Mucosa of gallbladder (tissue), 1 donor: ENCODE data around the gene ECI1. TPM values are rescaled to one million over a fixed set of nuclear protein-coding genes. Genes with fewer than 3 reads are reported as not detected.
"Not testable (repeated sequence)": the region's sequence is repeated elsewhere in the genome, so short reads cannot be mapped to it uniquely, and the experiment has no call there.

ENCODE experiments used
- DNase-seq: peaks from one replicate; pipeline ENCODE4 v3.0.0-alpha.2; 2020; ENCODE audit warnings: low spot score
- total RNA-seq: library from RNA; stranded (reverse); gene quantifications from one replicate; pipeline ENCODE4 v1.2.1, GENCODE V29; 2021
- donor health status: DM: no; HTN: no; CAD: no.

The ECI1 gene
- total RNA-seq, 1 donor from 2014 or later: 69.9 TPM

DNA sequence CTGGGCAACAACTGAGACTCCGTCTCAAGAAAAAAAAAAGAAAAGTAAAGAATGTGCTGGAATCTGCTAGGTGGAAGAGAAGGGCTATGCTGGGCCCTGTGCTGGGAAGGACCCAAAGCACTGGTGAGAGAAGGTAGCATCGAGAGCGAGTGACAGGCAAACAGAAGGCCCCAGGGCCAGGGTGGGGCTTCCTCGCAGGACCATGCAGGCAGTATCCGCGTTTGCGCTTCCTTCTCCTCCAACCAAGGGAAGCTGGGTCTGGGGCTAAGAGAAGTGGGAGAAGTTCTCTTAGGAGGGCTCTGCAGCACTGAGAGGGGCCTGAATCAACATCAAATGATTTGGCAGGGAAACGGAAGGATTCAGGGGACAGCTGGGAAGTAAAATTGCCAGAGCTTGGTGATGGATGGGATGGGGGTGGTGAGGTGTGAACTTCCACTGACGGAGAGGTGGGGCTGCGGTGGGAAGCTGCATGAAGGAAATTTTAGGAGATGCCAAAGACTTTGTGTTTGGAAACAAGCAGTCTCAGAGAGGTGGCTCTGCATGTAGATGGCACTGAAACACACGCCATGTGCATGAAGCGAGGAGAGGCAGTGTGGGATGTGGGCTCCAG is 5.2 kb upstream of the ECI1 start:
- DNase-seq: no peak

DNA sequence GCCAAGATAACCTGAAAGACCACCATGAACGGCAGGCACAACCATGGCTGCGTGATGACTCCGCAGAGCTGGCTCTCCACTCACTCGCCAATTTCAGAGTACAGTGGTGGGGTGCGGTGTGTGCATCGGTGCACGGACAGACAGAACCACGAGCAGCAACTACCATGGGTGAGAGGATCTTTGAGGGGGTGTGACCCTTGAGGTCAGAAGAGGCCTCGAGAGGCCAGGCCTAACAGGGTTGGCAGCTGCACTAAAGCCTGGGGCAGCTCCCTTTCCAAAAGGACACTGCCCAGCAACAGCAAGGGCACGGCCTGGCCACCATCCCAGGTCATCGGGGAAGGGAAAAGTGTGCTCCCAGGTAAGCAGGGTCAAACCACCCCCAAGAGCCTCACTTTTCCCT is 1.9 kb upstream of the ECI1 start:
- DNase-seq: no peak

DNA sequence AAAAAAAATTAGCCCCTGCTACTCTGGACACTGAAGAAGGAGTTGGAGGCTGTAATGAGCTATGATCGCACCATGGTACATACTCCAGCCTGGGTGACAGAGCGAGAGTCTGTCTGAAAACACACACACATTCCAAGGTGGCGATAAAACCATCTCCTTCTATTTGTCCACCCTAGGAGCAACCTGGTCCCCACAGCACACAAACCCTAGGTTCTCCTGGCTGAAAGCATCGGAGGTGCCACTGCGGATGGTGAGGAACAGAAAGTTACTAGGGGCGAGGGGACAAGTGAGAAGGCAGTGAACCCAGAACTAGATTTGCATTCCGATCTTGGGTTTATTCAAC is 1.4 kb upstream of the ECI1 start:
- DNase-seq: no peak

DNA sequence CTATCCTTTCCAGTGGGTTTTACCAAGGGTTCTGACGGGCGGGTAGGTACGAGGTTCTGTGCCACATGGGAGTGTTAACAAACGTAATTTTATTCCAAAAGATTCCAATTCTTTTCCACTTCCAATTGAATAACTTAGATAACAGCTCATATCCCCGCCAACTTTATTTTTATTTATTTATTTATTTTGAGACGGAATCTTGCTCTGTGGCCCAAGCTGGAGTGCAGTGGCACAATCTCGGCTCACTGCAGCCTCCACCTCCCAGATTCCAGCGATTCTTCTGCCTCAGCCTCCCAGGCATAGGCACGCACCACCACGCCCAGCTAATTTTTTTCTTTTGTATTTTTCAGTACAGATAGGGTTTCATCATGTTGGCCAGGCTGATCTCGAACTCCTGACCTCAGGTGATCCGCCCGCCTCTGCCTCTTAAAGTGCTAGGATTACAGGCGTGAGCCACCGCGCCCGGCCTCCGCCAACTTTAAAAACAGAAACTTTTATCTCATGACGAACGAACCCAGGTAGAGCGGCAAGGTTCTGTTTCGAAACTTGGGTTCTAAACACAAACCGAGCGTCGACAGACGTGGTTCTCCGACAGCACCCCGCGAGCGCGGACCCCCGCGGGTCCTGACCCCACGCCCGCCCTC is 613 bp downstream of the ECI1 start:
- DNase-seq: no peak

DNA sequence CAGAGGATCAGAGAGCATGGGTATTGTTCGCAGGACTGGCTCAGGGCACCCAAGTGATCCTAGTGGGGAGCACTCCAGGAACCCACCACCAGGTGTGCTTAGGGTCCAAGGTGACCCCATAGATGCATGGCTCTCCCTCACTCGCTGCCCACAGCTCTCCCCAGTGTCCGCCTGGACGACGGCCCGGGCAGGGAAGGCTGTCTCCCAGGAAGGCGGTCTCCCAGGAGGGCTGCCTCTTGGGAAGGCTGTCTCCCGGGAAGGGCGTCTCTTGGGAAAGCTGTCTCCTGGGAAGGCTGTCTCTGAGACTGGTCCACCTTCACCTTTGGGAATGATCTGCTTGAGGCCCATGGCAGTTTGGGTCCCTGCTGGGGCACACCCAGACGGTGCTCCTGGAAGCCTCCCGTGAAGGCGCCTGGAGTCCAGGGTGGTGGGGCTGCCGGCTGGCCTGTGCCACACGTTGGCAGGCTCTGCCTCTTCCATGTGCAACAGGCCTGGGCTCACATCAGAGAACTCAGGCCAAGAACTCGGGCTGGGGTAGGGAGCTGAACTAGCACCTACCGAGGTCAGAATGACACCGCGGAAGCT is 5.0 kb downstream of the ECI1 start:
- no peak for DNase-seq

DNA sequence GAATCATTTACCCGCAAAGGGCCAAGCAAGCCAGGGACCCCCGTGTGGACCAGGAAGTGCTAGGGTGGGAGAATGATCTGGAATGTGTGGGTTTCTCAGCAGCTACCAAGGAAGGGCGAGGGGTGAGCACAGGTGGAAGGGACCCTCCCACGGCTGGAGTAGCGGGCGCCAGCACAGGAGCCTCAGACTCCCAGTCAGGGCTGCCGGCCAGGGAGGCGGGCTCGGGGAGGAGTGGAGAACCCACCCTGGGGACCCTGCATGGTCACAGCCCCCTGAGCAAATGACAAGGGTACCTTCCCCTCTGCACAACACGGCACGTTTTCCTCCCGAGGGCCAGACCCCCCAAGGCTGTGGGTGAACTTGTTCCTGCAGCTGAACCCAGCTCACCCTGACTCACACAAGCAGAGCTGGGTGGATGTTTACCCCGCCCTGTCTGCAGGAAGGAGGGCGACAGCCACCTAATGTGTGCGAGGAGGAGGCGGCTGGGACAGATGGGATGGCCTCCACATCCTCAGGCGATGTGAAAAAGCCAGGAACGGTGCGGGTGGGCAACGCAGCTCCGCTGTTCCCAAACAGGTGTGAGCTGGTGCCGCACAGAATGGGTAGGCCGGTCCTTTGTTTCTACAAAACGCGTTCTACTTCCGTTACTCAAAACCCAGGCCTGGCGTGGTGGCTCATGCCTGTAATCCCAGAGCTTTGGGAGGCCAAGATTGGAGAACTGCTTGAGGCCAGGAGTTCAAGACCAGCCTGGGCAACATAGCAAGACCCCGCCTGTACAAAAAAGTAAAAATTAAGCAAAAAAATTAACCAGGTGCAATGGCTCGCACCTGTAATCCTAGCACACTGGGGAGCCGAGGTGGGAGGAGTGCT is 6.2 kb downstream of the ECI1 start:
- no peak for DNase-seq

DNA sequence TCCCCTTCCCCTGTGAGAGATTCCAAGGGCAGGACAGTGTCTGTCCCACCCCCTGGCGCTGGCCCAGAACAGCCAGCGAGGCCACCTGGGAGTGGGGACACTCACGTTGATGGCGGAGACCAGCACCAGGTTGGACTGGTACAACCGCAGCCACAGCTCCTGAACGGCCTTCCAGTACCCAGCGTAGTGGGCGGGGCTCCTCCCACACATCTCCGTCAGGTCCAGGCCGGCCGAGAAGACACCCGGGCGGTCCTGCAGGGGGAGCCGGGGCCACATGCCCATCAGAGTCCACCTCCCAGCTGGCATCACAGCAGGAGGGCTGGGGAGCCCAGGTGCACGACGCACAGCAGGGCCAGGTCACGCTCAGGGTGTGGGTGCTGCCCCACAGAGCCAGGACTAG is 7.1 kb downstream of the ECI1 start:
- DNase-seq: no peak

DNA sequence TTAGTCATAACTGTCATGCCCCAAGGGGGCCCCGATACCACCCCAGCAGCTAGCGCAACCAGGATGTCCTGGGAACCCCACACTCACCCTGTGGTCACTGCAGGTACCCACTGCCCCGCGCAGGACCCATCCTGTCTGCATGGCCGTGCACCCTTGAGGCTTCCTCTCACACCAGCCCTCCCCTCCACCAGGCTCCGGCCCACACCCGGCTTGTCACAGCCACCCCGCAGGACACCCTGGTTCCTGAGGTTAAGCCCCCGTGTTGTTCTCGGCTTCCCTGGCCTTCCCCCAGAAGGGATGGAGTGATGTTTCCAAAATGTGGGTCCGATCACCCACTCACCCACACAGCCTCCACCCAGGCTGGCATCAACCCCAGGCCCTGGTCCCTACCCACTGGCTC is 7.6 kb downstream of the ECI1 start:
- DNase-seq: no peak

DNA sequence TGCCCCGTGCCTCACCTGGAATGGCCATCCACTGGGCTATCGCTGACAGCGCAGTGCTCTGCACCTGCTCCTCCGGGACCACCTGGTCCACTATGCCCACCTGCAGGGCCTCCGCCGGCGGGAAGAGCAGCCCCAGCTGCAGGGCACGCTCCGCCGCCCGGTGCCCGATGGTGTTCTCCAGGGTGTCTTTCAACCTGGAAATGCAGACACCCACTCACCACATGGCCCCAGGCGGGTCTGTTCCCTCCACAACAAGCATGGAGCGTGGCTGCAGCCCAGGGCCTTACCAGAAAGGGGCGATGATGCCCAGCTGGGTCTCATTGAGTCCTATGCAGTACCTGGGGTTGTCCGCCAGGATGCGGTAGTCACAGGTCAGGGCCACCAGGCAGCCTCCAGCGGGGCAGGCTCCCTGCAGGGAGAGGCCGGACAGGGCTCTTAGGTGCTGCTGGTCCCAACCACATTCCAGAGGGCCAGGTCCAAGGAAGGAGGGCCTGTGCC is 8.3 kb downstream of the ECI1 start:
- DNase-seq: no peak

DNA sequence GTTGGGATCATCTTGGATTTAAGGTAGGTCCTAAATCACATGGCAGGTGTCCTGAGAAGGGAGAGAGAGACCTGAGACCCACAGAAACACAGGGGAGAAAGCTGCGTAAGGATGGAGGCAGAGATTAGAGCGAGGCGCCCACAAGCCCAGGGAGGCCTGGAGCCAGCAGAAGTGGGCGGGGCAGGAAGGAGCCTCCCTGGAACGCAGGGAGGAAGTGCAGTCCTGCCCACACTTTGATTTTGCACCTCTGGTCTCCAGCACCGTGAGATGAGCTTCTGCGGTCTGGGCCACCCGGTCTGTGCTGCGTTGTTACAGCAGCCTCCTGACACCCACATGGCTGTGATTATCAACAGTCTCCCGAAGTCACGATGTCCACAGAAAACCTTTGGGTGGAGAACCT is 8.8 kb downstream of the ECI1 start:
- DNase-seq: no peak

DNA sequence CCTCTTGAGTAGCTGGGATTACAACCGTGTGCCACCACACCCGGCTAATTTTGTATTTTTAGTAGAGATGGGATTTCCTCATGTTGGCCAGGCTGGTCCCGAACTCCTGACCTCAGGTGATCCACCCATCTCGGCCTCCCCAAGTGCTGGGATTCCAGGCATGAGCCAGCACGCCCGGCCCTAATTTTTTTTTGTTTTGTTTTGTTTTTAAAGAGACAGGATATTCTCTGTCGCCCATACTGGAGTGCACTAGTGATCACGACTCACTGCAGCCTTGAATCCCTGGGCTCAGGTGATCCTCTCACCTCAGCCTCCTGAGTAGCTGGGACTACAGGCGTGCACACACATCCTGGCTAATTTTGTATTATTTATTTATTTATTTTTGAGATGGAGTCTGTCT is 11.1 kb downstream of the ECI1 start:
- not testable (repeated sequence) for DNase-seq

DNA sequence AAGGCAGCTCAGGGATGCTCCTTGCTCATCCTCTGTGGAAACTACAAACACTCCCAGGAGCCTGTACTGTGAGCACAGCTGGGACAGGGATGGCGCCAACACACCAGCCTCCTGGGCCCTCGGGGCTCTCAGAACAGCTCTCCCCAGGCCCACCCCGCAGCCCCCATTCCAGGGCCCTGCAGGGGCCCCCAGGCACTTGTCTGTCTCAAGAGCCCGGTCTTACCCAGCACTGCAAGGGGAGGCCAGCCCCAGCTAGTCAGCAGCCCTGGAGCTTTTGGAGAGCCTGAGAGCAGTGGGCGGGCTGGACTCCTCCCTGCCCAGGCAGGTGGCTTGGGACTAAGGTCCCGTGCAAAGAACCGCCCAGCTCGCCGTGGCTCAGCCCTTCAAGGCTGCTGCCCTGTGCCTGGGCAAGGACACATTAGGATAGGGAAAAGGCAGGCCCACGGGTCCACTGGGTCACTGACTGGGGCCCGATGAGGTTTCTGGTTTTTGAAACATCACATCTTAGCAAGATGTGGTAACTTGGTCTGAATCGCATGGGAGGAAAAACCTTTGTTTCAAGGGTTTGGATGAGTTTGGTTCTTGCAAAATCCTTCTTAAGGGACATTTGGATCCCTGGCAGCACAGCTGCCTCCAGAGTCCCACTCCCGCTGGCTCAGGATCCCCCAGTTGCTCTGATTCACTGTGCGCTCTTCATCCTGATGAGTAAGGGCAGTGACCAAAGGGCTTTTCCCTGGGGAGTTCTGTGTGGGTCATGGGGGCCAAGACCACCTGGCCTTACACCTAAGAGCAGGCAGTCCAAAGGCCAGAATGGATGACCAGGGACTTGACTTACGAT is 12.3 kb downstream of the ECI1 start:
- no peak for DNase-seq

DNA sequence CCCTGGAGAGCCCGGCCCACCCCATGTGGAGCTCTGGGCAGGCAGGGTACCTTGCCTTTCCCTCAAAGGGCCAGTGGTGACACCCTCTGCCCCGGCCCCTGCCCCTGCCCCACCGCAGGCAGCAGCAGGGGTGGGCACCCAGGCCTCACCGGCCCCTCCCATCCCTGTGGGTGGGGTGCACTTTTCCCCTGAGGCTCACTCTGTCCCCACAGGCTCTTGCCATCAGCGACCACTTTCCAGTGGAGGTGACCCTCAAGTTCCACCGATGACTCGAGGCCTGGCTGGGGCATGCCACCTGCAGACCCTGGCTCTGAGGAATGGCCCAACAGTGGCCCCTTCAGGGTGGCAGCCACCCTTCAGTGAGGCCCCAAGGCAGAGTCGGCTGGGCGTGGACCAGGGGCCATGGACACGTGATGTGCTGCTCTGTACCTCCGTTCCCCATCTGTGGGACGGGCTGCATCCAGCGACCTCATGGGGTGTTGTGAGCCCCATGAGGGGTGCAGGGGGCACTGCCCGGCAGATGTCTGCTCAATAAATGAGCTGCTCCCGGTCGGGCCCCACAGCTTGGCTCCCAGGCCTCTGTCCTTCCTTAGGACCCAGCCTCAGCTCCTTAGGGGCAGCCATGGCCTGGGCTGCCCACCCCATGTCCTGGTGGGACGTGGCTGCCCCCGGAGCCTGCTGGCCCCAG is 13.1 kb downstream of the ECI1 start:
- no peak for DNase-seq

DNA sequence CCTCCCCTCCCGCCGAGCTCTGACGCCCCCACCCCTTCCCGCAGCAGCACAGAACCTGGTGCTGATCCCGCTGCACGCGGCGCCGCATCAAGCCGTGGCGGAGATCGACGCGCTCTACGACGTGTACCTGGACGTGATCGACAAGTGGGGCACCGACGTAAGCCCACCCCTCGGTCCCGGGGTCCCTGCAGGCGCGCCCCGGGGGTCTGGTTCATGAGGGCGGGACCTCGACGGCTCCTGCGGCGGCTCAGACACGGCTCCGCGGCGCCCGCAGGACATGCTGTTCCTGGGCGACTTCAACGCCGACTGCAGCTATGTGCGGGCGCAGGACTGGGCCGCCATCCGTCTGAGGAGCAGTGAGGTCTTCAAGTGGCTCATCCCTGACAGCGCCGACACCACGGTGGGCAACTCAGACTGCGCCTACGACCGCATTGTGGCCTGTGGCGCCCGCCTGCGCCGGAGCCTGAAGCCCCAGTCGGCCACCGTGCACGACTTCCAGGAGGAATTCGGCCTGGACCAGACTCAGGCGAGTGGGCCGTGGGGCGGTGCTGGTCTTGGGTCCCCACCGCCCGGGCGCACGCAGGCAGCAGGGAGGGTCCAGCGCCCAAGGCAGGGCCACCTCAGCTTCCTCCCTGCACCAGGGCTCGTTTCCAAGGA is 13.8 kb downstream of the ECI1 start:
- DNase-seq: no peak

DNA sequence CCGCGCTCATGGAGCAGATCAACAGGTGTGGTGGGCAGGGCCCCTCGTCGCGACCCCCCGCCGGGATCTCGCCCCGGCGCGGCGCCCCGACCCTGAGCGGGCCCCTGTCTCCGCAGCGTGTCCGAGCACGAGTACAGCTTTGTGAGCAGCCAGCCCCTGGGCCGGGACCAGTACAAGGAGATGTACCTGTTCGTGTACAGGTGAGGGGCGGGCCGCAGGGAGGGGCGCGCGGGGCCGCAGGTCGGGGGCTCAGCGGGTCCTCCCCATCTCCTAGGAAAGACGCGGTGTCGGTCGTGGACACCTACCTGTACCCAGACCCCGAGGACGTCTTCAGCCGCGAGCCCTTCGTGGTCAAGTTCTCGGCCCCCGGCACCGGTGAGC is 14.3 kb downstream of the ECI1 start:
- no peak for DNase-seq

DNA sequence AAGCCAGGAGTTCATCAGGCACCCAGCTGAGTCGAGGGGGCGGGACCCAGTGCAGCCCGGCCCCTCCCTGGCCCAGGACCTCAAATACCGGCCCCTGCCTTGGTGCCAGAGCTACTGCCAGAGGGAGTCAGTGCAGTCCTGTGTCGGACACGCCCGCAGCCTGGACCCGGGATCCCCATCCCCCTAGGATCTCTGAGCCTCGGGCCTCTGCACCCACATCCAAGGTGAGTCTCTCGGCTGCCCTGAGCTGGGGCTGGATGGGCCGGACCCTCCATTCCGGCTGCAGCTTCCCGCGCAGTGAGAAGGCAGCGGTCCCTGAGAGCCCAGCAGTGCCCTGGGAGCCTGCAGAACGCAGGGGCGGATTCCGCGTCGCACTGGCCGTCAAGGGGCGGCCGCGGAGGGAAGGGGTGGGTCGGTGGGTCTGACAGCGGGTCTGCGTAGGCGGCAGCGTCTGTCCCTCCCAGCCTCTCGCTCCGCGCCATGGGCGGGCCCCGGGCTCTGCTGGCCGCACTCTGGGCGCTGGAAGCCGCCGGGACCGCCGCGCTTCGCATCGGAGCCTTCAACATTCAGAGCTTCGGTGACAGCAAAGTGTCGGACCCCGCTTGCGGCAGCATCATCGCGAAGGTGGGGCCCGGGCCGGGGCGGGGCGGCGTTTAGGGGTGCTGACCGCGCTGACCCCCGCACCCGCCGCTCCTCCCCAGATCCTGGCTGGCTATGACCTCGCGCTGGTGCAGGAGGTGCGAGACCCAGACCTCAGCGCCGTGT is 14.9 kb downstream of the ECI1 start, which contains the start of gene DNASE1L2:
DNASE1L2 (plus strand) TSS at position 108 of the 765 bp plus-strand sequence; CDS start at position 481, 373 bp downstream.
- no peak for DNase-seq

DNA sequence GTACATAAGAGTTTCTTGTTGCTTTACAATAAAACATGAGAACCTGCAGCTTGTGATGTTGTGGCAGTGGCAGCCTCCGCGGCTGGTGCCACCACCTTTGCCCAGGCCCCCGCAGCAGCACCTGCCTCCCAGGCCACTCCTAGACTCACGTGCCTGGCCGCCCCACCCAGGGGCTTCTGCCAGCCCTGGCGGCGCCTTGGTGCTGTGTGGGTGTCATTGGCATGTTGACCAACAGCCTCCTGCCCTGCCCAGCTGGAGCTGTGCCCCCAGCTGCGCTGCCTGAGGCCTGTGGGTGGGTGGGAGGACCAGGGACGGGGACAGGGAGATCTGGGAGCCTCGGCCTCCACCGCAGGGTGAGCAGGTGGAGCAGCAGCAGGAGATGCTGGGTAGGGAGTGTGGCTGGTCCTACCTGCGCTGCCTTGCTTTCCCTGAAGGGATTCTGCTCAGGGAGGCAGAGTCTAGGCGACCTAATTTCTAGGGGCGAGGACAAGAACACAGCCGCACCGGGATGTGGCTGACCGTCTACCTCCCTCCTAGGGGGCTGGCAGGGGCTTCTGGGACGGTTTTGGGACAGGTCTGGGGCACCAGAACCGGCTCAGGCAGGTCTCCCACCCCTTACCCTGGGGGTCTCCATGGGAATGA is 15.6 kb downstream of the ECI1 start:
- DNase-seq: no peak

DNA sequence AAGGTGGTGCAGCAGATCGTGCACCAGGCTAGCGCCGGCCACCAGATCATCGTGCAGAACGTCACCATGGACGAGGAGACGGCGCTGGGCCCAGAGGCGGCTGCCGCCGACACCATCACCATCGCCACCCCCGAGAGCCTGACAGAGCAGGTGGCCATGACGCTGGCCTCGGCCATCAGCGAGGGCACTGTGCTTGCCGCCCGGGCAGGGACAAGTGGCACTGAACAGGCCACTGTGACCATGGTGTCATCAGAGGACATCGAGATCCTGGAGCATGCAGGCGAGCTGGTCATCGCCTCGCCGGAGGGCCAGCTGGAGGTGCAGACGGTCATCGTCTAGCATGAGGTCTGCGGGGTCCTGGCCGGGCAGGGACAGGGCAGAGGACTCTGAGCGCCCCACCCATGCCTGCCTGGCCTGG is 16.1 kb downstream of the ECI1 start:
- no peak for DNase-seq

DNA sequence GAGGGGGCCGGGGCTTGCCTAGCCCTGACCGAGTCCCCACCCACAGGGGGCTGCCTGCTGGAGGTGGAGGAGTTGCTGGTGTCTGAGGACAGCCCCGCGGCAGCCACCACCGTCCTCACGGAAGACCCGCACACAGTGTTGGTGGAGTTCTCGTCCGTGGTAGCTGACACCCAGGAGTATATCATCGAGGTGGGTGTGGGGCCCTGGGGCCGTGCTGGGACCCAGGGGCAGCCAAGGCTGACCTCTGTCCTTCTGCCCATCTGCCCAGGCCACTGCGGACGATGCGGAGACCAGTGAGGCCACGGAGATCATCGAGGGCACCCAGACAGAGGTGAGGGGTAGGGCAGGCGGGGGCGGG is 16.6 kb downstream of the ECI1 start:
- DNase-seq: no peak
